Forelimb muscle (tissue), 1 donor: ENCODE measurements around the gene MAGI1. TPM values are rescaled to one million over a fixed set of nuclear protein-coding genes. Genes with fewer than 3 reads are reported as not detected.

Experiments used
- DNase-seq: peaks from one replicate; pipeline ENCODE4 v3.0.0-alpha.2; 2013; ENCODE audit warnings: low read depth
- polyA plus RNA-seq: library from polyadenylated mRNA; unstranded; fragments of 120-200 nt; gene quantifications from one replicate; pipeline ENCODE4 v1.2.1, GENCODE V29; 2013; ENCODE audit not compliant: insufficient read length

The MAGI1 gene
- polyA plus RNA-seq, 1 donor = 12.3 TPM

DNA sequence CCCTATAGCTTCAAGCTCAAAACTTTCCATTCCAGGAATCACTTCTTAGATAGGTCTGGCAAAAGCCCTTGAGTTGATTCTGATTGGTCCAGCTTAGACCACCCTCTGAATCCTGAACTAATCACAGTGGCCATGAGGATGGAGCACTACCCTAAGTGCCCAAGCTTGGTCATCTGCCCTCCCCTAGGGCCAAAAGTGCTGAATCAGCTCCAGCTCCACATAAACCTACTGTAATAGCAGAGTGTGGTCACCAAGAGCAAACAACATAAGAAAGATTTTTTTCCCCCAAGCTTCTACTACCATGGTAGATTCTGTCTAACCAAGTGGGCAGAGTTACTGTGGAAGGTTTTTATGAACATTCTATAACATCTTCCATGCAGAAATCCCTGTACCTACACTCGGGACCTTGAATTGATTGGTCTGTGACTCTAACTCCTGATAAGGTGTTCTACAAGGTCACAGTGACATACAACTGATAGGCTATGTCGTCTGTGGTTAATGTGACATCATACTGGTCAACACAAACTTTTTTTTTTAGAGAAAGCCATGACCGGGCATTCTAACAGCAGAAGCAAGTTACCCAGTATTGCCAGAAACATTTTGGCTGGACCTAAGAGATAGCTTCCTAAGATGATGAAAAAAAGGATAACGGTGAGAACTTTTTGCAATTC is 320.9 kb downstream of the MAGI1 start:
- DNase-seq = no peak

GRCh38 chr3:65716071-65716751 is 322.5 kb downstream of the MAGI1 start:
- DNase-seq = no peak

DNA sequence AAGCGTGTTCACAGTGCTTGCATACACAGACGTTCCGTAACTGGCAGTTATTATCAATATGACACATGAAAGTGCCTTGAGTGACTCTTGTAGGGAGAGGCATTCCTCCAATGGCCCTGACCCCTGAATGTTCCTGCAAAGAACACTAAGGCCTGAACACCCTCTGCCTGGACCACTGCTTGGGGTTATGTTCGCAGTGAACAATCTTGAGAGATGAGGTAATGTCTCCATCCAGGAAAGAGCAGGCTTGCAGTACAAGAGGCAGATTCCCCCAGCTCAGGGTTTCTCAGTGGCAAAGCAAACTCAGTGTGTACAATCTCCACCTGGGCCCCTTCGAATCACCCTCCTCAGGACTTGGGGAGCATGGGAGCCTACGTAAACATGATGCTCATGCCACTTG is 324.6 kb downstream of the MAGI1 start:
- DNase-seq = no peak

DNA sequence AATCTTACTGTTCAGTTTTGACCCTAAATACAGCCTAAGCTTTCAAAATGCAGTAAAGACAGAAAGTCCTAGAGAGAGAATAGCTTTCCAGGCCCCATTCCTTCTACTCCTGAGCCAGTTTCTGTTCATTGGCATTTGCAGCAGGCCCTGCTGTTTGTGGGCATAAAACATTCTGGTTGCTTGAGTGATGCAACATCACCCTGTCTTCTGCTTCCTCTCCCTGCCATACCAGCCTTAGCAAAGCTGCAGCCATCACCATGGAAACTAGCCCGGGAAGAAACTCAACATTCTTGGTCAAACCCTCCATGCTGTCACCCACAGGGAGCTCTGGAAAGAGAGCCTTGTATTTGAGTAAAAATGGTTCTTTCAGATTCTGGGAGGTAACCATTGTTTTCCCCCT is 325.7 kb downstream of the MAGI1 start:
- no peak for DNase-seq

DNA sequence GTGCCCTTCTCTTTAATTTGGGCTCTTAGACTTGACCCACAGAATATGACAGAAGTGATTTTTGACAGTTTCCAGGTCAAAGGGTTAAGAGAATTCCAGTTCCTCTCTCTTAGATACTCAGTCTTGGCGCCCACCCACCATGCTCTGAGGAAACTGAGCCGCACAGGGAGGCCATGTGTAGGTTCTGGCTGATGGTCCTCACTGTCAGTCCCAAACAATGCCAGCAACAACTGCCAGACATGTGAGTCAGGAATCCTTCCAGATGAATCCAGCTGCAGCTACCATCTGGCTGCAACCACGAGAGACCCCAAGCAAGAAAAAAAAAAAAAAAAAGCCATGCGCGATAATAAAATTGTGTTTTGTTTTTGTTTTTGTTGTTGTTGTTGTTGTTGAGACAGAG is 326.6 kb downstream of the MAGI1 start:
- no peak for DNase-seq

DNA sequence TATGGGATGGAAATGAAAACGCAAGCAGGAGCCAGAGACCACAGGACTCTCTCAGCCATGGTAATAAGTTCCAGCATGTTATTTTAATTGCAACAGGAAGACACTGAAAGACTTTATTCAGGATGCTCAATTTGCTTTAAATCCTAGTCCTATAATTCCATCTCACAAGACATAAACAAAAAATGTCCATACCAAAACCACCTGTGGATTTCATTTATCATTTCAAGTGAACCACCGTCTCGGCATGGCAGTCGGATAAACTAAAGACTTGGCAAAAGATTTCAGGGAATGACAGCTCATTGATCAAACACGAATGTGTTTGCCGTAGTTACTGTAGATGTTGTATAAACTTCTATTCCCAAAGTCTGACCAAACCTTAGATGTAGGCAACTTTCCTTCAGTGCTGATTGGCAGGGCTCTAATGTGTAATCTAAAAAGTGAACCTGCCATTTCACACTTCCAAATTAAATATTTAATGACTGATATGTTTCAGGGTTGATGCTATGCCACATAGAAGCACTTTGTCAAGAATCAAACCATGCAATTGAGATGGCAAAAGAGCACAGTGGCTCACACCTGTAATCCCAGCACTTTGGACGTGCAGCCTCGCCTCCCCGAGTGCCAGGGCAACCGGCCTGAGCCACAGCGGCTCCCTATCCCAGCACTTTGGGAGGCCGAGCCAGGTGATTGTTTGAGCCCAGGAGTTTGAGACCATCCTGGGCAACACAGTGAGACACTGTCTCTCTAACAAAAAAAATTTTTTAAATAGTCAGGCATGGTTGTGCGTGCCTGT is 331.7 kb downstream of the MAGI1 start:
- DNase-seq = no peak

DNA sequence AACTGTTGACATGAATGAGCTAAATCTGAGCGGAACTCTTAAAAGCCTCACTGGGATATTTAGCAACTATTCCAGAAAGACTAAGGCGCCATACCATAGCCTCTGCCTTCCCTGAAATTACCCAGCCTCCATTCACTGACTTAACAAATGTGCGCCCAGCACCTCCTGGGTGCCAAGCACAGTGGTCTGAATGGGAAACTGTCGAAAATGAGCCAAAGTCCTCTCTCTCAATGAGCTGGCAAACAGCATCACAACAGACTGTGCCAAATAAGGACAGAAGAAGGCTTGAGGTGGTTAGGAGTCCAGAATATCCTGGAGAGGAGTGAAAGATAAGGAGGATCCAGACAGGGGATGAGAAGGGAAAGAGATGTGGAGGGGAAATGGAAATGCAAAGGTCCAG is 332.4 kb downstream of the MAGI1 start:
- DNase-seq = no peak

- DNase-seq = no peak
These were observed 334.9 kb downstream of the MAGI1 start for GRCh38 chr3:65703820-65704219.

DNA sequence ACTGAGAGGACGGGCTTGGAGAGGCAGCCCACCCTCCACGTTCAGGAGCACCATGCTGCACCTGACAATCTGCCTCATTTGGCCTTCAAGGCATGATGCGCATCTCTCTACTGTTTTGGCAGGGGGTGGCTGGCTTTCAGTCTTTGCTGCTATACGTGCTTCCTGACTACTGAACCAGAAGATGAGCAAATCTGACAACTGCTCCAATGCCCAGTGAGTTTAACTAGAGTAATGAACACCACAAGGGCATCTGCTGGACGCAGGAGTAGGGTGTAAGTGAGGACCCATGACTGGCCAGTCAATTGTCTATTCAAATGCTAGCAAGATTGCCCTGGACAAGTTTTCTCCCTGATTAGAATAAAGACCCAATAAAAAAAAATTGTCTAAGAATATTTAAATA is 335.7 kb downstream of the MAGI1 start:
- DNase-seq = no peak

DNA sequence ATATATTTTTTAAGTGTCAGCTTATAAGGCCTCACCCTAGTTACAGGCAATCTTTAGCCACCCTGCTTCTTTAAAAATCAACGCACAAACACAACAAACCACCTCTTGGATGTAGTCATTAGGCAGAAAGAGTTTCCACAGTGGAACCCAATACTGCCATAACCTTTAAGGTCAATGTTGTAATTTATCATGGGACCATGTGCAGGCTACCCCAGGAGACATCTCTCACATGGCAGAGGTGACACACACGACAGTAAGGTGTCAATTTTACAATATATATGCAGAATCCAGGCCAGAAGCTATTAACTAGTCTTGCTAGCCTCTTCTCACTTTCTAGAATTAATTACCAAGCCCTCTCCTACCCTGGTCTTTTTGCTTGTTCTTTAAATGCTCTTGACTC is 336.5 kb downstream of the MAGI1 start:
- no peak for DNase-seq

DNA sequence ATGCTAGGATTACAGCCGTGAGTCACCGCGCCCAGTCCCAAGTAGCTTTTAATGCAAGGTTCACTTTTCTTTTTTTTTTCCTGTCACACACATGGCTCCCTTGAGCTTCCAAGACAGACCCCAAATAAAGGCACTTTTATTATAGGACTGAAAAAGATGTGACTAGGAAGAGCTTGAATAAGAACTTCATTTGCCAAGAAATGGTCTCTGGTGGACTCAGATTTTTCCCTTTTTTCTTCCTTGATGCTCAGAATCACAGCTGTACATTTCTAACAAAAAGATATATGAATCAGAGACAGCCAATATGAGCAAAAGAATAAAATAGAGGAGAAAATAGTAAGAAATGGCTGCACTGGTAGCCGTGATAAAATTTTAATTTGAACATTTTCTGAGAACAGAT is 337.2 kb downstream of the MAGI1 start:
- no peak for DNase-seq

DNA sequence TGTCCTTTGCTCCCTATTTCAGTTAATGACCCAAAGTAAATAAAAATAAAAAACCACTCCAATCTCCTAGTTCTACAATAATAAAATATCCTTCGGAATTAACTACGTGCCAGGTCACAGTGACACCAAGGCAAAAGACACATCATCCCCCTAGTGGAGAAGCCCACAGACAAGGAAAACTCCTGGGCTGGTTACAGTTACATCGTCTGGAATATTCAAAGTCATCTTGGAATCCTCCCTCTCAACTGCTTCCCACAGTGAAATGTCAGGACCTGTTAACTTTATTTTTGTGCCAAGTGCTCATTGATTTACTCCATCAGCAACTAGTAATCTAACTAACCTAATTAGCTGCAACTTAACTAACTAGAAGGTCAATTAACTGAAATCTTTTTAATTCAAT is 349.3 kb downstream of the MAGI1 start:
- DNase-seq = no peak

- DNase-seq = no peak
These were observed 351.0 kb downstream of the MAGI1 start for GRCh38 chr3:65687741-65688140.

- no peak for DNase-seq
These were observed 353.0 kb downstream of the MAGI1 start for GRCh38 chr3:65685621-65686235.

- no peak for DNase-seq
These were observed 360.2 kb downstream of the MAGI1 start for GRCh38 chr3:65678516-65678915.

DNA sequence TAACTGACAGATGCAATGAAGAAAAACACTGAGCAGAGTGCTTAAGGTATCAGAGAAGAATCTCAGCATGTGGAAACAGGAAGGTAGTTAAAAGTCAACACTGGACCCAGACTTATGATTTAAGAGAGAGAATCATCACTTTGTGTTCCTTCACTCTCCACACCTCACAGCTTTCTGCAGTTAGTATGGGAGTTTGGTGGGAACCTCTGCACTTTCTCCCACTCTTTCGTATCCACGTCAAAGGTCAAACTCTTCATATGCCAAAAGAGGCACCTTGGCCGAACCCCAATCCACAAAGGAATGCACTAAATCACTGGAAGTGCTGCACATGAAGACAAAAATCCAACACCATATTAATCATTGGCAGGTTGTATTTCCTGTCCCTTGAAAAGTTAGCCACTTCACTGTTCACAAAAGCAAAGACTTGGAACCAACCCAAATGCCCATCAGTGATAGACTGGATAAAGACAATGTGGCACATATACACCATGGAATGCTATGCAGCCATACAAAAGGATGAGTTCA is 361.2 kb downstream of the MAGI1 start:
- no peak for DNase-seq

- DNase-seq = no peak
These were observed 362.1 kb downstream of the MAGI1 start for GRCh38 chr3:65676580-65676979.

DNA sequence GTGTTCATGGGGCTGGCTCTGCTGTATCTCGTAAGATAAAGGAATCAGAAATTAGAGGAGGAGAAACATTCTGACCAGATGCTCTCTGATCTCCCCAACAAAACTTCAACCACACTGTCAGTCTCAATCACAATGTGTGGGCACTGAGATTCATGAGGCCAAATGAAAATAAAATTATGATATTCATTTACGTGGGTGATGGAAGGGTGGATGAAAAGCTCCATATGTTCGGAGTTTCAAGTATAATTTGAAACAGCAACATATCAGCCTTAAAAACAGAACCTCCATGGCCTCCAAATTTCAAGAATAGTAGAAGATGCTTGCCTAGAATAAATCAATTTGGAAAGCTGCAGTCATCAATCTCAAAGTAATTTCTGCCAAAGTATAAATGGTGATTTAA is 363.7 kb downstream of the MAGI1 start:
- DNase-seq = no peak

- DNase-seq = no peak
These were observed 364.5 kb downstream of the MAGI1 start for GRCh38 chr3:65674226-65674625.

GRCh38 chr3:65672871-65673815 is 365.6 kb downstream of the MAGI1 start:
- no peak for DNase-seq

DNA sequence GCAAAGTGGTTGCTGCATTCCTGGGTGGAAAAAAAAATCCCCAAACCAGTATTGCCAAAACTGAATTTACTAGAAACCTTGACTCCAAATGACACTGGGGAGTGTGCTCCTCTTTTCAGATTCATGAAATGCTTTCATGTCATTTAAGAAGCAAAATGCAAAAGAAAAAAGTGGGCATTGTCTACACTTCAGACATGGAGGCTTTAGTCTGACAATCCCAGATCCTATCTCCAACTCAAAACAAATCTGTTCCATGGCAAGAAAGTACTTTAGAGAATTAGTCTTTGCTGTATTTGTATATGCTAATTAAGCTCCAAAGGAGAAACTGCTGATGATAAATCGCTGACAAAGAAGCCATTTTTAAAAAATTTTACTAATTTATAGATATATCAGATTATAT is 366.7 kb downstream of the MAGI1 start:
- DNase-seq = no peak
